GM19468 (cell line): ENCODE measurements around the gene CEBPE.
"Not testable (repeated sequence)": the region's sequence is repeated elsewhere in the genome, so short reads cannot be mapped to it uniquely, and the experiment has no call there.

Source experiments
- ATAC-seq: cut with Tn5 transposase; IDR thresholded peaks from one replicate; pipeline ENCODE4 v1.9.1; 2021; ENCODE audit warnings: mild to moderate bottlenecking, moderate library complexity, moderate number of reproducible peaks; ENCODE audit not compliant: unreplicated experiment; ENCODE audit errors: extremely low read depth

The CEBPE gene

DNA sequence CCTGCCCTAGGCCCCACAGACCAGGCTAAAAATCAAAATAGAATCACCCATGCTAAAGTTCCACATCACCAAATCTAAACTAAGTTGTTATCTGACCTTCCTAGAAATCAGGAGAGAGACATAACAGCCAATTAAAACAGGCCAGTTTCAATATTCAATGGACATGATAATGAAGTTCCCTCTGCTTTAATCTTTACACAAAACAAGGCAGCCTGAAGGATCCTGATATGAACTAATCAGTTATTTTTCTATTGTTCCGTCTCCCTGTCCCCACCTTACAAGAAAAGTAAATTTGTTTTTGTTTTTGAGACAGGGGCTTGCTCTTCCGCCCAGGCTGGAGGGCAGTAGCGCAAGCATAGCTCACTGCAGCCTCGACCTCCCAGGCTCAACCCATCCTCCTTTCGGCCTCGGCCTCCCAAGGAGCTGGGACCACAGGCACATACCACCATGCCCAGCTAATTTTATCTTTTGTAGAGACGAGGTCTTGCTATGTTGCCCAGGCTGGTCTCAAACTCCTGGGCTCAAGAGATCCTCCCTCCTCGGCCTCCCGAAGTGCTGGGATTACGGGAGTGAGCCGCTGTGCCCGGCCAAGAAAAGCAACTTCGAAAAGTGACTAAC, 5.4 kb upstream of the CEBPE start:
- ATAC-seq = no peak

DNA sequence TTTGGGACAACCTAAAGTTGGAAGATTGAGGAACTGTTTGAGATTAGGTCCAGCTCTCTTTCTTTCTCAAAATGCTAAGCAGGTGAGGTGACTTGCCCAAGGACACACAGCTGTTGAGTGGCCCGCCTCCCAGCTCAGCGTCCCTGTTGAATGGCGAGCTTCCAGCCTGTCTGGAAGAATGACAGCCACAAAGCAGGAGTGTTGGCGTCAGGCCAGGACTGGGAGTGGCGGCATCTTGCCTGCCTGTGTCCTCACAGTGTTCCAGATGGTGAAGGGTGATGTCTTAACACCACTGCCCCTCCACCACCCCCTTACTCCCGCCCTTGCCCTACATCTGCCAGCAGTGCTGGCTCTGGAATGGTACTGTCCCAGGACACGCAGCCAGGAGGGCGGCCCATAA, 4.4 kb upstream of the CEBPE start:
- no peak for ATAC-seq

- ATAC-seq = no peak
Observed at GRCh38 chr14:23122086-23122485, 3.0 kb upstream of the CEBPE start.

- ATAC-seq = no peak
Observed at GRCh38 chr14:23121361-23121771, 2.3 kb upstream of the CEBPE start.

DNA sequence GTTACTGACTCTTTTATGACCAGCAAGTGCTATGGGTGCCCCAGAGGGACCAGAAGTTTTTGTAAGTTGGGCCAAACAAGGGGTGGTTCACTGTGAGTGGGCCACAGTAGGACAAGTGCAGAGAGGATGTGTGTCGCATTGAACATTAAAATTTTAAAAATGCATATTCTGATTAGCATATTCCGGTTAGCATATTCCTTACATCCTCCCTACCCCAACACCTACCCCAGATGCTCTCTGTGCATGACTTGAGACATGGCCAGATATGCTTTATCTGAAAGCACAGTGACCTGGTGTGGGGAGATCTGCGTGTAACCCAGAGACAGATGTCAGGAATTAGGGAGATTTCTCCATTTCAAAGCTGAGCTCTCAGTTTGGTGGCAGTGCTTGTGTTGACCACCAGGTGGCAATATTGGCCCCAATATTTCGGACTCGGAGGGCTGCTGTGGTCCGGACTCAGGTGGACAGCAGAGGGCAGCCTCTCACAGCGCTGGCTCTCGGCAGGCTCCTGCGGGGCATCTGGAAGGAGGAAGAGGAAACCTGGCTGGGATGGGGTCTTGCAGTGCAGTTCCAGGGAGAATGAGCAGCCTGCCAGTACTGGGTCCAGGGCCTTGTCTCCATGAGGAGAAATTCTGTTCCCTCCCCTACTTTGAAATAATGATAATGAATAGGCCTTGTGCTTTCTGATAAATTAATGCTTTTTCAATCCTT, 1.6 kb upstream of the CEBPE start:
- ATAC-seq = no peak

GRCh38 chr14:23119363-23120327, 590 bp upstream of the CEBPE start:
- no peak for ATAC-seq

DNA sequence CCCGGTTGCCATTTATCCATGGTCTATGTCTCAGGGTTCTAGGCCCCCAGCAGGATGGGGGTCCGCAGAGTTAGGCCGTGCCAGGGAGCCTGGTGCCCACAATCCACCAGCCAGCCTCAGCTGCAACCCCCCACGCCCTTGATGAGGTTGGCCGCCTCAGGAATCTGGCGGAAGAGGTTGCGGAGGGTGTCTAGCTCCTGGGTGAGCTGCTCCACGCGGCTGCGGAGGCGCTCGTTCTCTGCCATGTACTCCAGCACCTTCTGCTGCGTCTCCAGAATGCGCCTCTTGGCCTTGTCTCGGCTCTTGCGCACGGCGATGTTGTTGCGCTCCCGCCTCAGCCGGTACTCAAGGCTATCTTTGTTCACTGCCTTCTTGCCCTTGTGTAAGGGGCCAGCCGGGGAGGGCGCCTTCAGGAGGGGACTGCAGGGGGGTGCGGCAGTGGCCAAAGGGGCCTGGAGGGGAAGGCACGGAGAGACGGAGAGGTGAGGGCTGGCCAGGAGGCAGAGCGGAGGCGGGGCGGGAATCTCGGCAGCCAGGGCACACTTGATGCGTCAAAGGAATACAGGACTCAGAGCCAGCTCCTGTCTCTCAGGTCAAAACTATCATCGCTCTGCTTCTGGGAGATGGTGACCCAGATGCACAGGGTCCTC, 1.6 kb downstream of the CEBPE start:
- no peak for ATAC-seq

DNA sequence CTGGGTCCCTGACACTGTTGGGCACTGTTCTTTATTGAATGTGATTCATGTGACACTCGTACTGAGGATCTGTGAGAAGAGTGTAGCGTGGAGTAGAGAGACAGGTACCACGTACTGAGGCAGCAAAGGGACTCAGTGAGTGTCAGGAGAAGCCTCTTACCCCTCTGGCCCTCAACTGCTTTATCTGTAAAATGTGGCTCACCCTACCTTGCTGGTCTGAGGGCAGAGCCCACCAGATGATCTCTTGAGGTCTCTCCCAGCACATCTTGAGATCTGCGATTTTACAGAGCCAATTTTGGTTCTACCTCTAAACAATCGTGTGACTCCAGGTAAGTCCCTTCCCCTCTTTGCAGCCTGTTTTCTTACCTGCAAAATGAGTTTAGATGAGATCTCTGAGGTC, 3.1 kb downstream of the CEBPE start:
- ATAC-seq = no peak

DNA sequence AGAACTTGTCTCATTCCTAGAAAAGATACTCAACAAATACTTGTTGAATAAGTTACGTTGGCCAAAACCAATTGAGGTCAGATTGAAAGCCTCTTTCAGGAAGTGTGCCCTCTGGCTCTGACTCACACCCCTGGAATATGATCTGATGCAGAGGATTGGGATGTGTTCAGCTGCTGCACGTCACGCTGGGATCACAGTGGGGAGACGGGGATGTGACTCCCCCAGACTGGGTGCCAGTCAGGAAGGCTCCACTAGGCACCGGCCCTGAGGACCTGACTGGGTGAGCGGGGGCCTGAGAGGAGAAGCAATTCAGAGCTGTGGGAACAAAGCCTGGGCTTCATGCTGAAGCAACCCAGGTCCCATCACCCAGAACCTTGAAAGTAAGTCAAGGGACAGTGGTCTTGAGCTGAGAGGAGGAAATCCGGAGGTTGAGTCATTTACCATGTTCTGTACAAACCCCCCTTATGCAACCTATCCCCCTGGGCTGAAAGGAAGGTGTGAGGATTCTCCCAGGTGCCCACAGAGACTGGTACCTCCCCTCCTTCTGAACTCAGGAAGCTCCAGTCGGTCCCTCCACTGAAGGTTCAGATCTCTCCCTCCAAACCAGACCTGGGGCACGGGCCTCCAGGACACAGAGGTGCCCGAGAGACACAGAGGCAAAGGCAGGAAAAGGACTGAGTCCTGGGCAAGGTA, 3.9 kb downstream of the CEBPE start:
- no peak for ATAC-seq

DNA sequence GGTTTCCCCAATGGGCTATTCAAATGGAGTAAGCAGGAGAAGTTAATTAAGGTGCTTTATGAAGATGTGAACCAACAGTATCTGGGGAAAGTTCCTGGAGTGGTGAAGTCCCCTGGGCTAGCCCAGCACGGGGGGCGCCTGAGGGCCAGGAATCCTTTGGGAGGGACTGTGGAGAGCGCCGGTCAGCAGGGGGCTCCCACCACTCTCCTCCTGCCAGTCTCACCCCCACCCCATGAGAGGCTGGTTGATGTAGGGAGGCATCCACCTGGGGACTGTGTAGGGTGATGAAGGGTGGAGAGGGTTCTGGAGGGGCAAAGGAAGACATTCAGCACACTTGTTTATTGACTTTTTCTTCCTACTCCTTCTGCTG, 4.4 kb downstream of the CEBPE start:
- ATAC-seq = no peak

GRCh38 chr14:23114120-23114458, 5.0 kb downstream of the CEBPE start:
- ATAC-seq = no peak

- ATAC-seq = no peak
Observed at GRCh38 chr14:23113431-23114119, 5.5 kb downstream of the CEBPE start.

DNA sequence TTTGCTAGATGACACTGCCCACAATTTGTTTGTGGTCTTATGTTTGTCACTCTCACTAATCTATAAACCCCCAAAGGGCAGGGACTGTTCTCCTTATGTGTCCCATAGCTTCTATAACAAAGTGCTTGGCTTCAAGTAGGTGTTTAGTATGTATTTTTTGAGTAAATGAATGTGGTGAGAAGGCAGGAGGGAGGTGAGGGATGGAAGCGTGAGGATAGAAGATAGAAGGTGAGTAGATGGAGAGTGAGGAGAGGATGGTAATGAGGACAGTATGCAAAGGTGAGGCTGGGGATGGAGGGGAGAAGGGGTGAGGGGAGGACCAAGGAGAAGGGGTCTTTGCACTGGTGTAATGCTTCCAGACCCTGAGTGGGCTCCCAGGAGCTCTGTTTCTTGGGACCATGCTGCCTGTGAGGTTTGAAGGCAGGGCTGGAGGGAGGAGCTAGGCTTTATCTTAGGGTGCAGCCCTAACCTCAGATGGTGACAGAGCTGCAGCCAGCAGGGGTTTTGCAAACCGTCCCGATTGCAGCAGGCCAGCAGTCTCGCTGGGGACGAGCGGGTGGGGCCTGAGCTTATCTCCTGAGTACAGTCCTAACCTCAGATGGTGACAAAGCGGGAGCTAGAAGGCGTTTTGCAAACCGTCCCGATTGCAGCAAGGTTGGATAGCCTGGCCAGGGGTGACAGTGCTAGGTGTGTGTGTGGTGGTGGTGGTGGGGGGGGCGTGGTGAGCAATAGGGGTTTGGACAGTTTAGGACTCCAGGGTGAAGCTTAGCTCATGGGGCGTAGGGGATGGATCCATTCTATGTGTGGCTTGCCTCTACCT, 6.5 kb downstream of the CEBPE start:
- no peak for ATAC-seq

- ATAC-seq = no peak
Observed at GRCh38 chr14:23110579-23111365, 8.3 kb downstream of the CEBPE start.

DNA sequence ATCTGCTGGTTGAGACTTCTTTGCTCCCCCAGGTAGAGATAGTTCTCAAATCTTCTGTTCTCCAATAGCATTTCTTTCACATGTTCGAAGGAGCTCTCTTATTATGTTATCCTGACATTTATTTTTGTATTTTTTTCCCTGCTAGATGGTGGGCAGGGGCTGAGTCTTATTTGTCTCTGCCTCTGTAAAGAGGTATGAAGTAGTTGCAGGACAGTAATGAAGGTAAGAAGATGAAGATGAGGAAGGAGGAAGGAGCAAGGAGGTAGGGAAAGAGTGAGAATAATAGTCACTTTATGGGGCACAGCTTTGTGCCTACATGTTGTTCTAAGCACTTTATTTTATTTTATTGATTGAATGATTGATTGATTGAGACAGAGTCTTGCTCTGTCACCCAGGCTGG, 9.3 kb downstream of the CEBPE start:
- no peak for ATAC-seq

- ATAC-seq = not testable (repeated sequence)
Observed at GRCh38 chr14:23108169-23108568, 10.9 kb downstream of the CEBPE start.

DNA sequence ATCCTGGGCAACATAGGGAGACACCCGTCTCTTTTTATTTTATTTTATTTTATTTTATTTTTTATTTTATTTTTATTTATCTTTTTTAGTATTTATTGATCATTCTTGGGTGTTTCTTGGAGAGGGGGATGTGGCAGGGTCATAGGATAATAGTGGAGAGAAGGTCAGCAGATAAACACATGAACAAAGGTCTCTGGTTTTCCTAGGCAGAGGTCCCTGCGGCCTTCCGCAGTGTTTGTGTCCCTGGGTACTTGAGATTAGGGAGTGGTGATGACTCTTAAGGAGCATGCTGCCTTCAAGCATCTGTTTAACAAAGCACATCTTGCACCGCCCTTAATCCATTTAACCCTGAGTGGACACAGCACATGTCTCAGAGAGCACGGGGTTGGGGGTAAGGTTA, 11.4 kb downstream of the CEBPE start:
- not testable (repeated sequence) for ATAC-seq

GRCh38 chr14:23106747-23107045, 12.4 kb downstream of the CEBPE start:
- no peak for ATAC-seq
